Keratinocyte (primary cell): Measurements from ENCODE around the gene PRKD1.
"Not testable (repeated sequence)": the region's sequence is repeated elsewhere in the genome, so short reads cannot be mapped to it uniquely, and the experiment has no call there.

ENCODE experiments used
- CTCF ChIP-seq, 3 experiments: IDR thresholded peaks in 1 of 3; conservative IDR thresholded peaks in 1 of 3; optimal IDR thresholded peaks in 1 of 3; 2 replicates in 2 of 3; 3 replicates in 1 of 3; pipeline versions ENCODE3 to v1.5.1; 2011; ENCODE audit warnings: low read length in 3 of 3, mild to moderate bottlenecking in 3 of 3, moderate library complexity in 2 of 3, control low read depth in 1 of 3, inconsistent platforms in 1 of 3; ENCODE audit not compliant: insufficient read depth in 2 of 3; ENCODE audit errors: extremely low read depth in 1 of 3
- EZH2 ChIP-seq: IDR thresholded peaks from one replicate; pipeline ENCODE4 v1.6.1; 2012; ENCODE audit warnings: inconsistent platforms, mild to moderate bottlenecking, low read length, moderate library complexity

- not testable (repeated sequence) for TF ChIP-seq CTCF (optimal IDR thresholded peaks at IDR 0.05 in 1 of 3, IDR thresholded peaks at IDR 0.05 in 1 of 3, conservative IDR thresholded peaks at IDR 0.05 in 1 of 3; ENCODE audit: extremely low read depth in 1 of 3, insufficient read depth in 2 of 3, low read length in 3 of 3); EZH2
These were observed 74.0 kb downstream of the PRKD1 start for GRCh38 chr14:29853691-29854090.
